NK-92 (cell line): ENCODE data around the gene EXOC5.

Source experiments
- DNase-seq: peaks from one replicate; lab custom pipeline; 2025; ENCODE audit not compliant: unreplicated experiment; lab: John Stamatoyannopoulos, UW

EXOC5 gene

DNA sequence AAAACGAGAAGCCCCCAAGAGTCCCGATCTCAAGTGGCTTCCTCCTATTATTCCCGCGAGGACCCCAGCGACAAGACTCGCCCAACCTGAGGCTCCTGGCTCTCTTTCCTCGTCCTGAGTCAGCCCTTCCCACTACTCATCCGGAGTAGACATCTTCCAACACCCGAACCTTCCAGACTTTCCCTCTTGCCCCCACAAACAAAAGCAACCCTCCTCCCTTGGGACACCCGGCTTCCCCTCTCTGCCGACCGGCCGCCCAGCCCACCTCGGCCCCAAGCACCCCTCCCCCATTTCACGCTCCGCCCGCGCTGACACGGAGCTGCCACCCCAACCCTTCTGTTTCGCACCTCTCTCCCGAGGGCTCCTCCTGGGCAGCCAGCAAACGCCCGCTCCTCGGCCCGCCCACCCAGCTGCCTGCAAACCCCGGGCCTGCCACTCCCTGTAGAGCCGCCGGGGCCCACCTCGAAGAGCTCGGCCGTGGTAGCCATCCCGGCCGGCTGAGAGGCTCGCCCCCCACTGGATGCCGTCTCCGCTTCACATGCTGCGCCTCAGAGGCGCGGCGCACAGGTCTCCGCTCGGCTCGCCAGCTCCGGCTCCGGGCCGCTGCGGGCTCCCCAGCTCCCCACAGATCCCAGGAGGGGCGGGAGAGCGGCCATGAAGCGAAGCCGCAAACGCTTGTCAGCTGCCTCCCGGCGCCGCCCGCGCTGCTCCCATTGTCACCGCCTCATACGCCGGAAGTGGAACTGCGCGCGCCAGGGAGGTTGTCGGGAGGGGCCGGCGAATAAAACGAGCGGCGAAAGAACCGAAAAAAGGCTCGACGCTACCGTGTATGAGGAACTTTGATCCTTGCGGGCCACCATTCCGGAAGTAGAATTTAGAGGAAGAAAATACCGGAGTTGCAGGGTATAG lies at the start of gene EXOC5, which contains the start of gene AP5M1:
EXOC5 (minus strand) TSS at position 745 of the 909 bp plus-strand sequence; CDS start at position 488, 257 bp downstream.
AP5M1 (plus strand) TSS at position 811 of the 909 bp plus-strand sequence. CDS start 344 bp downstream, outside the sequence.
- DNase-seq, result peak; percentile 30

DNA sequence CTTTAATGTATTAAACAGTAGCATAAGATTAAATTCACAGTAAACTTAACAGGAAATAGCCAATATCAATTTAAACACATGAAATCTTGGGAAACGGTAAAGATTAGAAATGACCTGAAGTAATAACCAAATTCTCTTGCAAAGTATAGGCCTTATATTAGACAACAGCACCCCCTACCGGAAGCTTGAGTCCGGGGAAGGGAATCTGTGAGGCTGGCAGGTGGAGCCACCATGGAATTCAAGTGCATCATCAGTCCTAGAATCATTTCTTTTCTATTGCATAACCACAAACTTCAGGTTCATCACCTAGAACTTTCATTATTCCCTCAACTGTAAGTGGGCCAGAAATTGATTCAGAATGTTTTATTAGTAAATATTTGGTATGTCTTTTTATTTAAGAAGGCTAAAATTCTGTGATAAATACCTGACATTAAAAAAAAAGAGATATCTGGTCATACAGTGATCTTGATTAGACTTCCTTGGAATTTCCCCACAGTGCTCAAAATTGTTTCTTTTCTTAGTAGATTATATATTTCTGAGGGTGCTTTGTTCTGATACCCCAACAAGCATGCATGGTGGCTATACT lies 48.6 kb upstream of the EXOC5 start:
- DNase-seq, result no peak

GRCh38 chr14:57314396-57315089 lies 45.8 kb upstream of the EXOC5 start:
- no peak for DNase-seq

- DNase-seq, result no peak
These were observed 34.2 kb upstream of the EXOC5 start for GRCh38 chr14:57302883-57303282.

- no peak for DNase-seq
These were observed 30.8 kb upstream of the EXOC5 start for GRCh38 chr14:57299511-57299910.

DNA sequence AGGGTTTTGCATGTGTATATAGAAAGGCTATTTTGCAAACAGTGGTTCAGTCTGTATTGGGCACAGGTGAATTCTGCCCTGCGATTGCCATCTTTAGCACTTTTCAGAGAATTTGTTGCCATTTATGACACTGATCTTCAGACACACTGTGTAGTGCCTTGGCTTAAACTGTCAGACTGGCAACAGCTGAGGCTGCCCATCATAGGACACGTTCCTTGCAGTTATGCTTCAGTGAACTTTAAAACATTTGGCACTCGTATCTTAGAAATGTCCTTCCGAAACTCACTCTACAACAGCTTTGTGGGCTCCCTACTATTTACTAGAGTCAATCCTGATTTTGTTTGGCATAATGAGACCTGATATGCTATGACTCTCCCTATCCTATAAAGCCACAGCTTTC lies 29.1 kb upstream of the EXOC5 start:
- no peak for DNase-seq

GRCh38 chr14:57295239-57295638 lies 26.5 kb upstream of the EXOC5 start:
- no peak for DNase-seq

- DNase-seq, result no peak
These were observed 25.4 kb upstream of the EXOC5 start for GRCh38 chr14:57293866-57294837.

DNA sequence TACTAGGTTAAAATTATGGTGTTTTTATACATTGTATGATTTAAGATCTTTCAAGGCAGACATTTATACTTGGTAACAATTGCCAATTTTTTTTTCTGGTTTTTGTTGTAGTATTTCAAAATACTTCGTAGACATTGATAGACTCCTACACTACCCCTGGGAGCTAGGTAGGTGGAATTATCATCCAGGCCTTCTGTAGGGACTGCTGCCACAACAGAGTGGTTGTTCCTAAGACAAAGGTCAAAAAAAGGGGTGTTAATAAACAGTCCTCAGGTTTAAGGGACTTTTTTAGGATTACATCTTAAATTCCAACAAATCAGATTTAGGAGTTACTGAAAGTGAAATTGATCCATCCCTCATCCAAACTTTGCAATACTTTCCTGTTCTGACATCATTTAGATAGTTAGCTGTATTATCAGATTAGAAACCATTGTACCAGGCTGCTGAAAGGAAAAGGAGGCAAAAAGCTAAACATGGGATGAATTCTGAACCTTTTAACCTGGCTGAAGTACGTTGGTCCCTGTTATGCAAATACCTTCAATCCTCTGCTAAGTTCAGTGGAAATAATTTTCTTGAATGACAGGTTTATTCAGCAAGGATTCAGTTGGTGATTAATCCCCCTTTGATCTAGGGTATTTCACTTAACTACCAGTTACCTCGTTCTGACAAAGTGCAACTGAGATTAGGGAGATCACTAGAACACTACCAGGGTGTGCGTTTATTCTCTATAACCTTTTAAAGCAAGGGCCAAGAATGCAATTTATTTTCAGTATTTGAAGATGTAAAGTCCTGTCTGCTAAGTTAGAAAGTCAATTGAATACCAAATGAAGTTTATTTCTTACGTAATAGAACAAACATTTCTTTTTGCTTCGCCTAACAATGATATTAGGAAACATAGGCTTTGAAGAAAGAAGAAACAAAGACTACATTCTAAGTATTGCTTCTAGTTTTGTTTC lies 23.3 kb upstream of the EXOC5 start:
- DNase-seq, result no peak

GRCh38 chr14:57290751-57291150 lies 22.0 kb upstream of the EXOC5 start:
- DNase-seq, result no peak

GRCh38 chr14:57287745-57288144 lies 19.0 kb upstream of the EXOC5 start:
- no peak for DNase-seq

GRCh38 chr14:57277062-57277461 lies 8.4 kb upstream of the EXOC5 start:
- DNase-seq, result no peak

GRCh38 chr14:57275023-57275664 lies 6.4 kb upstream of the EXOC5 start:
- no peak for DNase-seq

- DNase-seq, result no peak
These were observed 5.8 kb upstream of the EXOC5 start for GRCh38 chr14:57274551-57274950.

DNA sequence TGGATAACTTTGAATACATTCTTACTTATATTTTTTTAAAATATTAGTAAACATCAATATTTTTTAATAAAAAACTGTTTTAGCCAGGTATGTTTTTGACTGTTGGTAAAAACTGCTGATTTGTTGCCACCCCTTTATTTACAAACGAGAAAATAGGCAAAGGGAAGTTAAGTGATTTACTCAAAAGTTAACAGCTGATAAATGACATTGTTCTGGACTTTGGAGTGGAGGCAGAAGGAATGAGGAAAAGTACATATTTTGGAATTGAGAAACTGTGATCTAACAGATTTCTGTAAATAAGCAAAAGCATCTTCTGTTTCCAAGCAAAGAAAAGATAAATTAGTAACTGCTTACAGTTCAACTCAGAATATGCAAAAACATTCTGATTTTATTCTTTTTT lies 4.5 kb upstream of the EXOC5 start:
- no peak for DNase-seq

- DNase-seq, result no peak
These were observed 2.6 kb downstream of the EXOC5 start for GRCh38 chr14:57266065-57266464.

GRCh38 chr14:57262117-57262516 lies 6.6 kb downstream of the EXOC5 start:
- DNase-seq, result no peak

DNA sequence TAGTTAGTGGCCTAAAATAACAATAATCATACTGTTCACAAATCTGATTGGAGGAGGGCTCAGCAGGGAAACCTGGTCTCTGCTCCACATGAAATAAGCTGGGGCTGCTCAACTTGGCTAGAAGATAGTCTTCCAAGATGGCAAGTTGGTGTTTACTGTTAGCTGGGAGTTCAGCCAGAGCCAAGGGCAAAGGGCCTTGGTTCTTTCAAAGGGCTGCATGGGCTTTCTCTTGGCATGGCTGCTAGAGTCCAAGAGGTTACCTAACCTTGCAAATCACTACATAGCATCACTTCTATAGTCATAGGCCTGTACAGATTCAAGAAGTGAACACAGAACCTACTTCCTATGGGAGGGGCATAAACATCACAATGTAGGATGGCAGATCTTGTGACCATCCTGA lies 7.1 kb downstream of the EXOC5 start:
- no peak for DNase-seq

DNA sequence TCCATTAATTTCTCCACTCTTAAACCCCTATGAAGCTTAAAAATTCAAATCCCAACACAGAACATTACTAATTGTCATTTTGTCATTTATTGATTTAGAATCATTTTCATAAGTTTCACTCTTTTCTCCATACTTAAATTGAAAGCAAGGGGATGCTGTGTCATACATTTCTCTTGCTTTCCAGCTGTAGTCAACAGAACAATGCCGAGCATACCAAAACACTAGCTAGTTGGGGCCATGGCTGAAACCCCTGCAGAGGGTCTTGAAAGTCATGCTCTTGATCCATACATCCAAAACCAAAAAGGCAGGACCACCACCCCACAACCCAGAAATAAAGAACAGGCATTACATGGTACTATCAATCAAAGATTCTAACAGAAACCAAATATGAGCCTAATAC lies 9.0 kb downstream of the EXOC5 start:
- no peak for DNase-seq
